CD4-positive, alpha-beta T cell treated with Interleukin-17A for 4 hours (primary cell): Measurements from ENCODE around the gene SHISAL1.

ENCODE experiments used
- DNase-seq: peaks from one replicate; pipeline ENCODE4 v3.0.0-alpha.2; 2020; ENCODE audit warnings: mixed read lengths

The SHISAL1 gene

GRCh38 chr22:44204739-44205515 lies 107.8 kb downstream of the SHISAL1 start:
- no peak for DNase-seq

GRCh38 chr22:44203203-44203602 lies 109.5 kb downstream of the SHISAL1 start:
- DNase-seq = no peak

- DNase-seq = no peak
These were observed 110.4 kb downstream of the SHISAL1 start for GRCh38 chr22:44202261-44202789.

- DNase-seq = no peak
These were observed 111.1 kb downstream of the SHISAL1 start for GRCh38 chr22:44201665-44202064.

- DNase-seq = no peak
These were observed 111.7 kb downstream of the SHISAL1 start for GRCh38 chr22:44200855-44201550.

GRCh38 chr22:44200451-44200850 lies 112.3 kb downstream of the SHISAL1 start:
- no peak for DNase-seq

DNA sequence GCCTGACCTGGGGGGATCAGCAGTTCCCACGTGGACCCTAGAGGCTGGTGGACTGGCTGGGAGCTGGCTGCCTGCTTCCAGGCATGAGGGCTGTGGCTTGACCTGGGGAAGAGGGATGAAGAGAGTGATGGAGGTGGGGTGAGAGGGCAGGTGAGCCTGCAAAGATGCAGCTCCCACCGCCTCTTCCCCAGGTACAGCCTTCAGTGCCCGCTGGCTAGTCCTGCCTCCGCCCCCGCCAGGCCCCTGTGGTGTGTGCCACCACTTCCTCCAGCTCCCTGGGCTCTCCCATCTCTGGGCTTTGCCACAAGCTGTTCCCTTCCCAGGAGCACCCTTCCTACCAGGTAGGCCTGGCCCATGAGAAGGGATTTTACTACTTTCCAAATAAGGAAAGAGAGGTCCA lies 112.9 kb downstream of the SHISAL1 start:
- DNase-seq = no peak

DNA sequence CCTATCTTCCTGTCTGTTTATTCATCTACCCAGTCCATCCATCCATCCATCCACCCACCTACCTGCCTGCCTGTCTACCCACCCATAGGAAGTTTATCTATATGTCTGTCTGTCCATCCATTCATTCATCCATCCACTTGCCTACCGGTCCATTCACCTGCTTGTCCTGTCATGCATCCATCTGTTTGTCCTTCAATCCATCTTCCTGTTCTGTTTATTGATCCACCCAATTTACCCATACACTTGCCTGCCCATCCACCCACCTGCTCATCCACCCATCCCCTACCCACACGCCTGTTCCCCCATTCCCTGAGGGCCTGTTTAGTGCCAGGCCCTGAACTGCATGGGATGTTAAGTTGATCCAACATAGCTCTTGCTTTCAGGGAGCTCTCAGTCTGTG lies 113.6 kb downstream of the SHISAL1 start:
- no peak for DNase-seq

- no peak for DNase-seq
These were observed 115.5 kb downstream of the SHISAL1 start for GRCh38 chr22:44197271-44197670.

GRCh38 chr22:44196731-44197131 lies 116.0 kb downstream of the SHISAL1 start:
- DNase-seq = no peak

DNA sequence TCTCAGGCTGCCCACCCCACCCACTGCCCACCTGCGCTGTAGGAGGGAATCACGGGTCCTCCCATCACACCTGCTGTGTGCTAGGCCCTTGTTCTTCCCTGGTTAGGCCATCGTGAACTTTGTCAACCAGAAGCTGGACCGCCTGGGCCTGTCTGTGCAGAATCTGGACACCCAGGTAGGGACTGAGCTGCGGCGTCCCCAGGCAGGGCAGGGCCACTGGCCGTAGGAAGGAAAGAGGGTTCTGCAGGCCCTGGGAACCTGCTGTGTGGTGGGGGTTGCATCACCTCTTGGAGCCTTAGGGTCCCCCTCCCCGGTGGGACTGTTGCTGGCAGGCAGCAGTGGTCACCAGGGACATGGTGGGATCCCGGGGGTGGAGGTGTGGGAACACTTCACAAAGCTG lies 116.5 kb downstream of the SHISAL1 start:
- DNase-seq = no peak

DNA sequence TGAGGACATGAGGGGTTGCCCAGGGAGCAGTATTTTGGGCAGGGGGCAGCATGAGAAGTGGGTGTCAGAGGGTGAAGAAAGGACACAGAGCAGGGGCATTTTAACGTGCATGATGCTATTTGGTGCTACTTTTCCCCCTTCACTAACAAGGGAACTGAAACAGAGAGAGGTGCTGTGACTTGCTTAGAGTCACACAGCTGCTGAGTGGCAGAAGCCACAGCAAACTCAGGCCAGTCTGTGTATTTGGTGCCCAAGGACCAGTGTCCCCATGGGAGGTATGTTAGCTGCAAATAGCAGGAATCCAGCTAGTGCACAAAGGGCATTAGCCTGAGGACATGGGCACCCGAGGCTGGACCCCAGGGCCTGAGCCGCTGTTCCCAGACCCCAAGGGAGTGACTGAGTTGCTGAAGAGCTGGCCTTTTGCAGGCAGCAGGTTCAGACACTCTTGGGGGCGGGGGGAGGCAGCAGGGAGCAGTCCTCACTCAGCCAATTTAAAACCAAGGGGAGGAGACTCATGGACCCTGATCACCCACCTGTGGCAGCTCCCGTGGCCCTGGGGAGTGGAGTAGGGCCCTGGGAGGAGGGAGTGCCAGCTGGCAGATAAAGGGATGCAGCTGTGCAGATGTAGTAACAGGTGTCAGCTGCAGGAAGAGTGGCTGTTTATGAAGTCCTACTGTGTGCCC lies 117.4 kb downstream of the SHISAL1 start:
- no peak for DNase-seq

- DNase-seq = no peak
These were observed 118.2 kb downstream of the SHISAL1 start for GRCh38 chr22:44194569-44194968.
